ENCODE results near the gene FNDC5.

FNDC5 gene

DNA sequence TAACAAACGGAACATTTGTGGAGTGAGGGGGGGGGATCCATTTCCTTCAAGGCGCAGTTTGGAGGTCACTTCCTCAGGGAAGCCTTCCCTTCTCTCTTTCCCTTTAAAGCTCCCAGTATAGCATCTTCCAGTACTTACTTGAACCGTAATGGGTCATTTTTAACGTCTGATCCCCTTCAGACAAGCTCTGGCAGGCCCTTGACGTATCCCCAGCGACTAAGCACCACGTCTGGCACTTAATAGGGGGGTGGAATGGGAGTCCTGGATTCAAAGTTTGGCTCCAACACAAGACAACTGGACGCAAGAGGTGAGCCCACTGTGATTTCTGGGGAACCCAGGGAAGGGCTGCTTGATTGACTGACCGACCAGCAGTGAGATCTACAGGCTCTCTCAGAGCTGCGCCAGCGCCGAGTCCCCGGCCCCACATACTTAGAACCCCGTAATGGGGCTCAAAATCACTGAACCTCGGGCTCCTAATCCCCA is 54.0 kb downstream of the FNDC5 start:
- H2BK12ac ChIP-seq (ENCODE audit: low read length), result no peak overlapping the region
- no peak overlapping the region for H4K91ac ChIP-seq (ENCODE audit: low read depth, low read length, poor library complexity)
- no peak overlapping the region for H2BK120ac ChIP-seq (ENCODE audit: low read depth, low read length)
- no CpG with 5 or more reads among the region's 15 CpGs for WGBS, 2 donors (ENCODE audit: extremely low coverage in 2 of 2, insufficient read length in 2 of 2, insufficient replicate concordance in 1 of 2)
- peaks cover 3 to 42% of the 10 kb centered on the region in 2 donors for H3K36me3 ChIP-seq (replicated peaks in 1 of 2; ENCODE audit: control insufficient read depth in 2 of 2, insufficient read depth in 2 of 2, low read length in 2 of 2)
- H2AK5ac ChIP-seq (ENCODE audit: low read depth, low read length), result no peak overlapping the region
- peaks cover 4 to 5% of the 10 kb centered on the region in 2 donors for H3K4me1 ChIP-seq (ENCODE audit: control insufficient read depth in 2 of 2, insufficient read depth in 1 of 2, low read depth in 1 of 2, low read length in 2 of 2)
- peak overlapping the region; percentile 95 for H3K4me3 ChIP-seq (ENCODE audit: low read length in 2 of 2)
- H3K4me2 ChIP-seq (ENCODE audit: insufficient read depth, low read length, poor library complexity, severe bottlenecking), result peak overlapping the region; percentile 55
- H3K9ac ChIP-seq (ENCODE audit: low read depth, low read length, poor library complexity), result peak overlapping the region; percentile 83
- no peak for DNase-seq (ENCODE audit: low spot score)
- H2AFZ ChIP-seq (ENCODE audit: low read length), result peak overlapping the region; percentile 85
- H4K8ac ChIP-seq (ENCODE audit: low read depth, low read length), result no peak overlapping the region
- no peak overlapping the region for H3K14ac ChIP-seq (ENCODE audit: low read length)
- H3K23ac ChIP-seq (ENCODE audit: low read depth, low read length, poor library complexity), result no peak overlapping the region
- no peaks in the 10 kb centered on the region for H3K27me3 ChIP-seq (ENCODE audit: control insufficient read depth in 3 of 3, insufficient read depth in 3 of 3, low read depth in 1 of 3, low read length in 3 of 3)
- H3K27ac ChIP-seq (replicated peaks; ENCODE audit: low read length), result peak overlapping the region; percentile 17
- no peak overlapping the region for H2BK15ac ChIP-seq (ENCODE audit: low read length)
- peak overlapping the region; percentile 15 for H3K18ac ChIP-seq (ENCODE audit: low read length)
- H3K79me1 ChIP-seq (ENCODE audit: low read depth, low read length), result peaks cover 4% of the 10 kb centered on the region
- H2BK5ac ChIP-seq (ENCODE audit: low read length), result peak overlapping the region; percentile 67
- H3K4ac ChIP-seq (ENCODE audit: low read length), result no peak overlapping the region
- no peaks in the 10 kb centered on the region for H3K9me3 ChIP-seq (replicated peaks in 1 of 2; ENCODE audit: control insufficient read depth in 2 of 2, insufficient read depth in 1 of 2, low read depth in 1 of 2, low read length in 2 of 2)

DNA sequence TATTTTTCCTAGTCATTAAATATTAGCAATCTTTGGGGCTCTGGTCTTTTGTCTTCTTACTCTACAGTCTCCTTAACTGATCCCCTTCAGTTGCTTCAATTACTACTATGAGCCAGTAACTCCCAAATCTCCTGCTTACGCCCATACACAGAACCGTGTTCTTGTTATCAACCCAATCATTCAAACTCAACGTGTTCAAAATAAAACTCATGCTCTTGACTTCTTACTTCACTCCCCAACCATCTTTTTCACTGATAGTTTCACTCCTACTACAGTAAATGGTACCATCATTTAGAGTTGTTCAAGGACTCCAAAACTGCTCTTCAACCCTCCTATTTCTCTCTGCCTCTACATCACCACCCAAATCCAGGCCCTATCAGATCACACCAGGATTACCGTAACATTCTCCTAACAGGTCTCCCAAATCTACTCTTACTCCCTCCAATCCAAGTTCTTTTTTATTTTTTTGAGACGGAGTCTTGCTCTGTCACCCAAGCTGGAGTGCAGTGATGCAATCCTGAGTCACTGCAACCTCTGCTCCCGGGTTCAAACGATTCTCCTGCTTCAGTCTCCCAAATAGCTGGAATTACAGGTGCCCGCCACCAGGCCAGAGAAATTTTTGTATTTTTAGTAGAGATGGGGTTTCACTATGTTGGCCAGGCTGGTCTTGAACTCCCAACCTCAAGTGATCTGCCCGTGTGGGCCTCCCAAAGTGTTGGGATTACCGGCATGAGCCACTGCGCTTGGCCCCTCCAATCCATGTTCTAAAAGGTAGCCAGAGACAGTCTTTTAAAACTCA is 56.6 kb downstream of the FNDC5 start:
- Histone ChIP-seq H3K4me1 (ENCODE audit: control insufficient read depth in 2 of 2, insufficient read depth in 1 of 2, low read depth in 1 of 2, low read length in 2 of 2) (peaks cover 4 to 5% of the 10 kb centered on the region in 2 donors), H3K23ac (ENCODE audit: low read depth, low read length, poor library complexity) (no peak overlapping the region), H3K36me3 (replicated peaks in 1 of 2; ENCODE audit: control insufficient read depth in 2 of 2, insufficient read depth in 2 of 2, low read length in 2 of 2) (peaks cover 7 to 61% of the 10 kb centered on the region in 2 donors), H3K9me3 (replicated peaks in 1 of 2; ENCODE audit: control insufficient read depth in 2 of 2, insufficient read depth in 1 of 2, low read depth in 1 of 2, low read length in 2 of 2) (no peaks in the 10 kb centered on the region), H3K4ac (ENCODE audit: low read length) (no peak overlapping the region), H3K14ac (ENCODE audit: low read length) (no peak overlapping the region), H2BK120ac (ENCODE audit: low read depth, low read length) (no peak overlapping the region), H2BK15ac (ENCODE audit: low read length) (no peak overlapping the region), H3K18ac (ENCODE audit: low read length) (no peak overlapping the region), H2AFZ (ENCODE audit: low read length) (no peak overlapping the region), H3K27me3 (ENCODE audit: control insufficient read depth in 3 of 3, insufficient read depth in 3 of 3, low read depth in 1 of 3, low read length in 3 of 3) (no peaks in the 10 kb centered on the region), H2AK5ac (ENCODE audit: low read depth, low read length) (no peak overlapping the region), H2BK5ac (ENCODE audit: low read length) (no peak overlapping the region), H3K4me2 (ENCODE audit: insufficient read depth, low read length, poor library complexity, severe bottlenecking) (no peak overlapping the region), H3K4me3 (ENCODE audit: low read length in 2 of 2) (no peak overlapping the region), H4K8ac (ENCODE audit: low read depth, low read length) (no peak overlapping the region), H3K79me1 (ENCODE audit: low read depth, low read length) (peaks cover 6% of the 10 kb centered on the region), H4K91ac (ENCODE audit: low read depth, low read length, poor library complexity) (no peak overlapping the region), H3K27ac (replicated peaks; ENCODE audit: low read length) (no peak overlapping the region), H3K9ac (ENCODE audit: low read depth, low read length, poor library complexity) (no peak overlapping the region), H2BK12ac (ENCODE audit: low read length) (no peak overlapping the region)
- no peak for DNase-seq (ENCODE audit: low spot score)
- 100% methylated on average over 1 of the region's 11 CpGs; no CpG with 5 or more reads in 1 of the 2 donors for WGBS, 2 donors (ENCODE audit: extremely low coverage in 2 of 2, insufficient read length in 2 of 2, insufficient replicate concordance in 1 of 2)

All from neuronal stem cell (in vitro differentiated cells).